Endothelial cell of umbilical vein (primary cell): ENCODE data around the gene CNIH1. TPM values are rescaled to one million over a fixed set of nuclear protein-coding genes. Genes with fewer than 3 reads are reported as not detected.

Experiments used
- BruUV-seq: library from RNA; stranded (reverse); fragments of 400-500 nt; replicated peaks from 2 replicates; lab custom pipeline; 2021; lab: Mats Ljungman, UMichigan
- CTCF ChIA-PET: fragments of 300-600, 350-600 bp; sonication (Branson Sonifier 250); formaldehyde crosslinking; loops from one replicate; lab custom pipeline; 2021; ENCODE audit warnings: antibody characterized with exemption, inconsistent platforms; lab: Charles Lee
- POLR2A ChIA-PET: fragments of 300-600, 350-600 bp; sonication (Branson Sonifier 250); formaldehyde crosslinking; loops from one replicate; lab custom pipeline; 2021; ENCODE audit warnings: antibody characterized with exemption, inconsistent platforms; lab: Charles Lee
- DNase-seq: peaks from one replicate; pipeline ENCODE4 v3.0.0-alpha.2; 2011; ENCODE audit warnings: low read depth, low spot score
- FAIRE-seq: peaks from 2 replicates; lab custom pipeline; 2011; peaks lifted over from hg19 to GRCh38; lab: Jason Lieb, UNC
- H2AFZ ChIP-seq: 2 replicates; pipeline ENCODE4 v1.6.0; 2012; ENCODE audit warnings: low read depth, low read length, control low read depth, inconsistent platforms
- H3K27ac ChIP-seq: 2 replicates; pipeline ENCODE4 v1.5.1; 2011; ENCODE audit warnings: low read depth, mild to moderate bottlenecking, control low read depth, low read length, moderate library complexity; ENCODE audit not compliant: insufficient read depth
- H3K27me3 ChIP-seq, 2 experiments: 2 replicates each; pipeline versions ENCODE4 v1.6.0 to v1.6.1; 2011; ENCODE audit warnings: low read length in 2 of 2, mixed read lengths in 1 of 2; ENCODE audit not compliant: control insufficient read depth in 2 of 2, insufficient read depth in 2 of 2
- H3K36me3 ChIP-seq, 2 experiments: 2 replicates in 1 of 2; 3 replicates in 1 of 2; pipeline ENCODE4 v1.5.1; 2011; ENCODE audit warnings: low read length in 2 of 2, mild to moderate bottlenecking in 1 of 2, moderate library complexity in 1 of 2; ENCODE audit not compliant: control insufficient read depth in 2 of 2, insufficient read depth in 2 of 2; ENCODE audit errors: extremely low read depth in 1 of 2
- H3K4me1 ChIP-seq: 3 replicates; pipeline ENCODE4 v1.5.1; 2011; ENCODE audit warnings: mild to moderate bottlenecking, low read length; ENCODE audit not compliant: control insufficient read depth, insufficient read depth; ENCODE audit errors: extremely low read depth
- H3K4me2 ChIP-seq: 2 replicates; pipeline ENCODE4 v1.6.1; 2011; ENCODE audit warnings: low read length, control low read depth, mixed read lengths; ENCODE audit not compliant: insufficient read depth
- H3K4me3 ChIP-seq, 3 experiments: fragments of 200-600 bp in 1 of 3; sonication (generic), shearing (Covaris generic) in 1 of 3; replicated peaks in 1 of 3; 2 replicates each; pipeline ENCODE4 v1.5.1; 2011 to 2016; ENCODE audit warnings: control low read depth in 3 of 3, low read length in 3 of 3, mild to moderate bottlenecking in 2 of 3, inconsistent platforms in 1 of 3, low read depth in 1 of 3, moderate library complexity in 1 of 3; ENCODE audit not compliant: insufficient read depth in 1 of 3
- H3K79me2 ChIP-seq: 2 replicates; pipeline ENCODE4 v1.6.0; 2012; ENCODE audit warnings: low read length, inconsistent platforms; ENCODE audit not compliant: control insufficient read depth, insufficient read depth
- H3K9ac ChIP-seq: replicated peaks from 2 replicates; pipeline ENCODE3; 2011; ENCODE audit warnings: low read length, control low read depth; ENCODE audit not compliant: insufficient read depth; ENCODE audit errors: extremely low read depth
- H3K9me1 ChIP-seq: replicated peaks from 3 replicates; pipeline ENCODE4 v1.6.0; 2011; ENCODE audit warnings: mild to moderate bottlenecking, low read length; ENCODE audit not compliant: control insufficient read depth, insufficient read depth; ENCODE audit errors: extremely low read depth
- H3K9me3 ChIP-seq: replicated peaks from 2 replicates; pipeline ENCODE4 v1.5.1; 2012; ENCODE audit warnings: low read length, inconsistent platforms; ENCODE audit not compliant: control insufficient read depth, insufficient read depth
- H4K20me1 ChIP-seq: replicated peaks from 2 replicates; pipeline ENCODE3; 2011; ENCODE audit warnings: mild to moderate bottlenecking, low read length; ENCODE audit not compliant: control insufficient read depth, insufficient read depth; ENCODE audit errors: extremely low read depth
- EZH2 ChIP-seq: IDR thresholded peaks from 2 replicates; pipeline ENCODE4 v1.6.1; 2012; ENCODE audit warnings: borderline replicate concordance, low read depth, mild to moderate bottlenecking, moderate library complexity, low read length, inconsistent platforms; ENCODE audit not compliant: severe bottlenecking
- FOS ChIP-seq: IDR thresholded peaks from 2 replicates; pipeline ENCODE4 v1.6.1; 2011; ENCODE audit warnings: mild to moderate bottlenecking, low read length, moderate library complexity, borderline replicate concordance; ENCODE audit not compliant: insufficient read depth
- GATA2 ChIP-seq: IDR thresholded peaks from 2 replicates; pipeline ENCODE4 v1.7.0; 2011; ENCODE audit warnings: low read depth, mild to moderate bottlenecking, moderate library complexity, mixed read lengths, low read length; ENCODE audit not compliant: insufficient read length, insufficient read depth
- JUN ChIP-seq: IDR thresholded peaks from 2 replicates; pipeline ENCODE4 v1.6.1; 2011; ENCODE audit warnings: borderline replicate concordance, low read depth; ENCODE audit not compliant: insufficient read length, insufficient read depth
- MAX ChIP-seq: IDR thresholded peaks from 2 replicates; pipeline ENCODE4 v1.6.1; 2011; ENCODE audit not compliant: insufficient read depth, insufficient read length
- MYC ChIP-seq: IDR thresholded peaks from one replicate; pipeline ENCODE4 v1.6.1; 2011; ENCODE audit warnings: mild to moderate bottlenecking, low read depth, low read length
- POLR2A ChIP-seq: IDR thresholded peaks from 2 replicates; pipeline ENCODE4 v1.6.1; 2012; ENCODE audit warnings: low read depth, mild to moderate bottlenecking, control low read depth, low read length
- POLR2AphosphoS5 ChIP-seq: IDR thresholded peaks from 2 replicates; pipeline ENCODE4 v1.6.1; 2012; ENCODE audit warnings: low read depth, mild to moderate bottlenecking, control low read depth, low read length, moderate library complexity; ENCODE audit not compliant: insufficient read depth
- dilution Hi-C: fragments of 300-500 bp; cut with MboI; formaldehyde crosslinking; loops from one replicate; pipeline ENCODE4 v1.15.0; 2019; ENCODE audit warnings: low sequenced_read_pairs; ENCODE audit not compliant: extremely low pct_ligation_motif_present
- intact Hi-C: fragments of 100-400 bp; cut with micrococcal nuclease; formaldehyde crosslinking; loops from one replicate; pipeline ENCODE4 v1.10.0; 2022
- polyA plus RNA-seq, 4 experiments: library from polyadenylated mRNA; depleted of rRNA in 3 of 4; stranded (reverse) in 3 of 4; unstranded in 1 of 4; fragments of >200 nt; gene quantifications; 2 replicates each; pipeline versions ENCODE4 v1.2.1 to v1.2.3, GENCODE V29; 2011 to 2012; ENCODE audit warnings: missing spikeins in 1 of 4
- total RNA-seq: library from RNA; stranded (reverse); gene quantifications from 2 replicates; pipeline ENCODE4 v1.2.3, GENCODE V29; 2021
- TF ChIP-seq, protein P1 (sequence below), 2 donors: IDR thresholded peaks; 1 replicate in 1 of 2; 2 replicates in 1 of 2; pipeline ENCODE4 v1.5.1; 2011; ENCODE audit warnings: low read length in 2 of 2, mild to moderate bottlenecking in 2 of 2, moderate library complexity in 2 of 2, control low read depth in 1 of 2, inconsistent platforms in 1 of 2, low read depth in 1 of 2; ENCODE audit not compliant: insufficient read depth in 1 of 2; ENCODE audit errors: extremely low read depth in 1 of 2

The CNIH1 gene
- total and polyA plus RNA-seq, 2 donors (not counting 3 experiments of a cell fraction or from before 2014, with no cell fraction given): 125 to 328 TPM

- POLR2A ChIA-PET: no interaction called here
- Histone ChIP-seq H4K20me1 (no peaks in the 10 kb centered on the region), H3K4me2 (no peak overlapping the region), H3K27ac (no peak overlapping the region), H3K9me1 (no peaks in the 10 kb centered on the region), H3K27me3 (peaks cover 25 to 29% of the 10 kb centered on the region in 2 experiments), H3K36me3 (no peaks in the 10 kb centered on the region), H2AFZ (no peak overlapping the region), H3K79me2 (no peaks in the 10 kb centered on the region), H3K9me3 (peaks cover 4% of the 10 kb centered on the region), H3K9ac (no peak overlapping the region), H3K4me1 (peaks cover 5% of the 10 kb centered on the region), H3K4me3 (no peak overlapping the region)
- DNase-seq: no peak
- CTCF ChIA-PET: interaction anchor here (0.6 to 1.8 kb wide), 2 partner anchors 14 to 261 kb away, joined by 5 read pairs; no protein-coding TSS in a partner anchor
- no TSS peak for BruUV-seq
- dilution Hi-C loops (no loop called here), intact Hi-C loops (no loop called here)
- FAIRE-seq: no peak
- no peak for TF ChIP-seq EZH2
- TF ChIP-seq FOS: no peak
- TF ChIP-seq POLR2A: no peak
- no peak for TF ChIP-seq GATA2
- no peak for TF ChIP-seq MYC
- TF ChIP-seq JUN: no peak
- TF ChIP-seq MAX: no peak
- no peak for TF ChIP-seq POLR2AphosphoS5
- TF ChIP-seq, protein P1, sequence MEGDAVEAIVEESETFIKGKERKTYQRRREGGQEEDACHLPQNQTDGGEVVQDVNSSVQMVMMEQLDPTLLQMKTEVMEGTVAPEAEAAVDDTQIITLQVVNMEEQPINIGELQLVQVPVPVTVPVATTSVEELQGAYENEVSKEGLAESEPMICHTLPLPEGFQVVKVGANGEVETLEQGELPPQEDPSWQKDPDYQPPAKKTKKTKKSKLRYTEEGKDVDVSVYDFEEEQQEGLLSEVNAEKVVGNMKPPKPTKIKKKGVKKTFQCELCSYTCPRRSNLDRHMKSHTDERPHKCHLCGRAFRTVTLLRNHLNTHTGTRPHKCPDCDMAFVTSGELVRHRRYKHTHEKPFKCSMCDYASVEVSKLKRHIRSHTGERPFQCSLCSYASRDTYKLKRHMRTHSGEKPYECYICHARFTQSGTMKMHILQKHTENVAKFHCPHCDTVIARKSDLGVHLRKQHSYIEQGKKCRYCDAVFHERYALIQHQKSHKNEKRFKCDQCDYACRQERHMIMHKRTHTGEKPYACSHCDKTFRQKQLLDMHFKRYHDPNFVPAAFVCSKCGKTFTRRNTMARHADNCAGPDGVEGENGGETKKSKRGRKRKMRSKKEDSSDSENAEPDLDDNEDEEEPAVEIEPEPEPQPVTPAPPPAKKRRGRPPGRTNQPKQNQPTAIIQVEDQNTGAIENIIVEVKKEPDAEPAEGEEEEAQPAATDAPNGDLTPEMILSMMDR (IDR thresholded peaks at IDR 0.05; ENCODE audit: extremely low read depth in 1 of 2, insufficient read depth in 1 of 2, low read depth in 1 of 2, low read length in 2 of 2): no peak
Measured at GRCh38 chr14:54465654-54466053, 24.5 kb upstream of the CNIH1 start.
